Keratinocyte (primary cell): Measurements from ENCODE around the gene RNASEH2B.

Experiments
- EZH2 ChIP-seq: IDR thresholded peaks from one replicate; pipeline ENCODE4 v1.6.1; 2012; ENCODE audit warnings: inconsistent platforms, mild to moderate bottlenecking, low read length, moderate library complexity
- TF ChIP-seq, protein P1 (sequence below), 3 experiments: IDR thresholded peaks in 1 of 3; conservative IDR thresholded peaks in 1 of 3; optimal IDR thresholded peaks in 1 of 3; 2 replicates in 2 of 3; 3 replicates in 1 of 3; pipeline versions ENCODE3 to v1.5.1; 2011; ENCODE audit warnings: low read length in 3 of 3, mild to moderate bottlenecking in 3 of 3, moderate library complexity in 2 of 3, control low read depth in 1 of 3, inconsistent platforms in 1 of 3; ENCODE audit not compliant: insufficient read depth in 2 of 3; ENCODE audit errors: extremely low read depth in 1 of 3

DNA sequence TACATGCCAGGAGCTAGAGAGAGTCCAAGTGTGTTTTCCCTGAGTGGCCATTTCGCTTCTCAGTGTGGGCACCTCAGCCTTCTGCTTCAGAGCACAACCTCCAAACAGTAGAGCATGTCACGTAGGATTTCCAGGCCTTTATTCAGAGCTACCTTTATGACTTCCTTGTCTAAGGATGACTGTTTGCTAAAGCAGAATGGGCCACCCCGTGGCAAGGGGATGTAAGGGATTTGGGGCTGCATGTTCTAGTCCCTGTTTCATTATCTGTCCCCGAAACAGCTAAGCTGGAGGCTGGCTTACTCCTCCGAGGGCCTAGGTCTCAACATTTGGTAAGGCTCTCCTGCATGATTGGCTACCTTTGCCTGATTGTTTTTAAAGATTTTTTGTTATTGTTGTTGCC lies 6.0 kb downstream of the RNASEH2B start:
- TF ChIP-seq, protein P1, sequence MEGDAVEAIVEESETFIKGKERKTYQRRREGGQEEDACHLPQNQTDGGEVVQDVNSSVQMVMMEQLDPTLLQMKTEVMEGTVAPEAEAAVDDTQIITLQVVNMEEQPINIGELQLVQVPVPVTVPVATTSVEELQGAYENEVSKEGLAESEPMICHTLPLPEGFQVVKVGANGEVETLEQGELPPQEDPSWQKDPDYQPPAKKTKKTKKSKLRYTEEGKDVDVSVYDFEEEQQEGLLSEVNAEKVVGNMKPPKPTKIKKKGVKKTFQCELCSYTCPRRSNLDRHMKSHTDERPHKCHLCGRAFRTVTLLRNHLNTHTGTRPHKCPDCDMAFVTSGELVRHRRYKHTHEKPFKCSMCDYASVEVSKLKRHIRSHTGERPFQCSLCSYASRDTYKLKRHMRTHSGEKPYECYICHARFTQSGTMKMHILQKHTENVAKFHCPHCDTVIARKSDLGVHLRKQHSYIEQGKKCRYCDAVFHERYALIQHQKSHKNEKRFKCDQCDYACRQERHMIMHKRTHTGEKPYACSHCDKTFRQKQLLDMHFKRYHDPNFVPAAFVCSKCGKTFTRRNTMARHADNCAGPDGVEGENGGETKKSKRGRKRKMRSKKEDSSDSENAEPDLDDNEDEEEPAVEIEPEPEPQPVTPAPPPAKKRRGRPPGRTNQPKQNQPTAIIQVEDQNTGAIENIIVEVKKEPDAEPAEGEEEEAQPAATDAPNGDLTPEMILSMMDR (optimal IDR thresholded peaks at IDR 0.05 in 1 of 3, IDR thresholded peaks at IDR 0.05 in 1 of 3, conservative IDR thresholded peaks at IDR 0.05 in 1 of 3; ENCODE audit: extremely low read depth in 1 of 3, insufficient read depth in 2 of 3, low read length in 3 of 3) = no peak
- TF ChIP-seq EZH2 = no peak
